ENCODE measurements around the gene ERICH4.
"Not testable (repeated sequence)": the region's sequence is repeated elsewhere in the genome, so short reads cannot be mapped to it uniquely, and the experiment has no call there.

ERICH4 gene

DNA sequence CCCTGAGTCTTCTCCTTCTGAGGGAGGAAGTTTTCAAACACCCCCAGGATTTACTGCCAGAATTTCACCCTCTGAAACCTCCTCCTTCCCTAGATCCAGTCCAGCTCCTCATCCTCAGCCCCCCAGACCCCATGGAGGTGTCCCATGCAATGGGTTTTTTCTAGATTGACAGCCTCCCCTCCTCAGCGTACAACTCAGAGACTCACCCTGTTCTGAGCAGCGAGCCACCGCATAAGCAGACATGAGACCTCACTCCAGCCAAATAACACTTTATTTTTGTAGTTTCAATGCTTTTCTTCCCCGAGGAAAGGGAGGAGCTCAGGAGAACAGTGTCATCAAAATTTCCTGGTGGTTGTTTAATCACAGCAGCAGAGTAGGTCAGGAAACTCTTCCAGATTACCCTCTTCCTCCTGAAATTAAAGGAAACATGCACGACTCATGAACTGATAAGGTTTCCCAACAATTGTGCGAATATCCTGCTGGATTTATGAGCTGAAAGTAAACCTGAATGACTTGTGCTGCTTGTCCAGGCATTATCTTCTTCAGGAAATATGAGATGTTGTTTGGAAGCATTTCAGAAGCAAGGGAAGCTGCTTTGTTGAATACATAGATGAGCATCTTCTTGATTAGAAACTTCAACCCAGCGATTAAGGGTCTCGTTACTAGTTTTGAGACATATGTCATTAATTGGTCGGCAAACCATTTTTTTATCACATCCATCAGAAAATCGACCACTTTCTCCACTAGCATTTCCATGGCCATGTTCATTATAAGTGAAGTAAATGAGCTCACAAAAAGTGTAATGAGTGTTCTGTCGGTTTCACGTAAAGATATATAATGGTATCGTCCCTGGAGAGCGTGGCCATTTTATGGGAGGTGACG lies 36.2 kb downstream of the ERICH4 start:
- DNase-seq (ENCODE audit: low spot score) = no peak

DNA sequence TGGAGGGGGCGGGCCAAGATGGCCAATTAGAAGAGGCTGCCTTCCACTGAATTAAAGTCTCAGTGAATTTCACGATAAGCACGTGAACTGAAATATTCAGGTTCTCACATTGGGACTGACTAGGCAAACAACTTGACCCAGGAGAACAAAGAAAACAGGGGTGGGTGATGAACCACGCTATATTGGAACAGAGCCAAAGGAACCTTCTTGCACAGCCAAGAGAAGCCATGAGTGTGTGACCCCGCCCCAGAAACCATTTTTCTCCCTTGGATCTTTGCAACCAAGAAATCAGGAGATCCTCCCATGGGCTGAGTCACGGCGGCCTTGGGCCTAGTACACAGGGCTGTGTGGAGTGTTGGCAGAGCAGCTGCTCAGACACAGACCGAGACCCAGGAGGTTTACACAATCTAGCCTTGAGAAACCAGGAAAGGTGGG lies 36.8 kb downstream of the ERICH4 start:
- no peak for DNase-seq (ENCODE audit: low spot score)

DNA sequence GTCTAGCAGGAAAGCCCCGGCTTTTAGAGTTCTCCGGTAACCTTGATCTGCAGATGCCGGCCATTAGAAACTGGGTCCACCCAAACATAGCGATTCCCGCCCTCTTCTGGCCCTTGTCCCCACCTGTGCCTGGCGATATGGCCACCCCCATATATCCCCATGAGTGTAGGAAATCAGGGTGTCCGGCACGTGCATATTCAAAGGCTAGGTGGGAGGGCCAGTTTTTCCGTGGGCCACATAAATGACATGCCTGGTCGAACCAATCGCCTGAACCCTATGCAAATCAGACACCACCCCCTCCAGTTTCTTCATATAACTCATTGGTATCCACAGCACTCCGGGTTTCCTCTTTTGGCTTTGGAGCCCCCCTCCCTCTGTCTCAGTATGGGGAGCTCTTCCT lies 37.4 kb downstream of the ERICH4 start:
- no peak for DNase-seq (ENCODE audit: low spot score)

DNA sequence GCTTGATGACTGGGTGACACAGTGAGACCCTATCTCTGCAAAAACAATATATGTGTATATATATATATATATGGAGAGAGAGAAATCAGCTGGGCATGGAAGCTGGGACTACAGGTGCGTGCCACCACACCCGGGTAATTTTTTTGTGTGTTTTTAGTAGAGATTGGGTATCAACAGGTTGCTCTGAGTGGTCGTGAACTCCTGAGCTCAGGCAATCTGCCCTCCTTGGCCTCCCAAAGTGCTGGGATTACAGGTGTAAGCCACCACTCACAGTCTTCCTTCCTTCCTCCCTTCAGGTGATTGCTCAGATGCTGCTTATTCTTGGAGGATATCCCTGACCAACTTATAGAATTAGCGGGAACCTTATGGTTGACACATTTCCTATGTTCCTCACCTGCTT lies 41.9 kb downstream of the ERICH4 start:
- no peak for DNase-seq (ENCODE audit: low spot score)

DNA sequence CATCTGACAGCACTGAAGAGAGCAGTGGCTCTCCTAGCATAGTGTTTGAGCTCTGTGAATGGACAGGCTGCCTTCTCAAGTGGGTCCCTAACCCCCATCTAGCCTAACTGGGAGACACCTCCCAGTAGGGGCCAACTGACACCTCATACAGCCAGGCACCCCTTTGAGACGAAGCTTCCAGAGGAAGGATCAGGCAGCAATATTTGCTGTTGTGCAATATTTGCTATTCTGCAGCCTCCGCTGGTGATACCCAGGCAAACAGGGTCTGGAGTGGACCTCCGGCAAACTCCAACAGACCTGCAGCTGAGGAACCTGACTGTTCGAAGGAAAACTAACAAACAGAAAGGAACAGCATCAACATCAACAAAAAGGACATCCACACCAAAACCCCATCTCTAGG lies 44.0 kb downstream of the ERICH4 start:
- not testable (repeated sequence) for DNase-seq (ENCODE audit: low spot score)

DNA sequence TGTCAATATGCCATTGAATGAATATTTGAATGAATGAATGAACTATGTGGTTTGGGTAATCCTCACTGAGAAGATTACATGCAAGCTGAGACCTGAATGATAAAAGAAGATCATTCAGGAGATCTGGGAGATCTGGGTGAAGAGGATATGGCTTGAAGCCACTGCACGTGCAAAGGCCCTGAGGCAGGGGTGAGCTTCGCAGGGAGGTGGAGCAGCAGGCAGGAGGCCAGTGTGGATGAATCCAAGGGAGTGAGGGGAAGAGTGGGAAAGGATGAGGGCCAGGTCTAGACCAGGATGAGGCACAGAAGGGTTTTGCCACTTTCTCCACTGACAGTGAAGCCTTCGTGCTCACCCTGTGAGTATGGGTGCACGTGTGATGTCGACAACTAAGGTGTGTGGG lies 49.9 kb downstream of the ERICH4 start:
- no peak for DNase-seq (ENCODE audit: low spot score)

All from AG20443 (cell line).